Right lobe of liver (tissue), 6 donors: ENCODE data around the gene WDR49. TPM values are rescaled to one million over a fixed set of nuclear protein-coding genes. Genes with fewer than 3 reads are reported as not detected.

ENCODE experiments used
- ATAC-seq, 4 donors: fragments of 200-7000 bp; cut with Tn5 transposase; one replicate each; pipeline ENCODE4 v1.9.1; 2020; ENCODE audit warnings: mild to moderate bottlenecking in 4 of 4, moderate library complexity in 4 of 4
- DNase-seq, 3 donors: peaks; one replicate each; pipeline ENCODE4 v3.0.0-alpha.2; 2020
- H3K27ac ChIP-seq, 3 donors: fragments of 200-600 bp; one replicate each; pipeline ENCODE4 v1.8.0; 2022
- H3K27me3 ChIP-seq, 2 donors: fragments of 200-600 bp; one replicate each; pipeline ENCODE4 v1.8.0; 2022
- H3K36me3 ChIP-seq, 4 donors: fragments of 200-600 bp; sonication (generic) in 1 of 4; one replicate each; pipeline versions ENCODE4 v1.5.1 to v1.8.0; 2017 to 2022; ENCODE audit warnings: control low read depth in 1 of 4
- H3K4me1 ChIP-seq, 4 donors: fragments of 200-600 bp; sonication (generic) in 1 of 4; one replicate each; pipeline versions ENCODE4 v1.5.1 to v1.8.0; 2017 to 2022; ENCODE audit warnings: control low read depth in 1 of 4
- H3K4me3 ChIP-seq, 3 donors: fragments of 200-600 bp; one replicate each; pipeline ENCODE4 v1.8.0; 2022
- H3K9me3 ChIP-seq, 4 donors: fragments of 200-600 bp; sonication (generic) in 1 of 4; one replicate each; pipeline versions ENCODE4 v1.5.1 to v1.8.0; 2017 to 2022; ENCODE audit warnings: control low read depth in 1 of 4
- POLR2A ChIP-seq: fragments of 450-650 bp; IDR thresholded peaks from one replicate; pipeline ENCODE4 v1.6.1; 2017; ENCODE audit warnings: antibody characterized with exemption, mild to moderate bottlenecking
- WGBS: methylation state at CpG from one replicate; pipeline ENCODE4 v1.1.6; 2018; ENCODE audit warnings: low coverage, low lambda C conversion rate; ENCODE audit not compliant: insufficient coverage; ENCODE audit errors: missing lambda C conversion rate; 5-methylcytosine and 5-hydroxymethylcytosine counted together
- intact Hi-C, 2 donors: fragments of 100-400 bp; cut with DNase I; formaldehyde crosslinking; loops; one replicate each; pipeline versions ENCODE4 v1.11.2 to v1.14.1; 2022
- small RNA-seq, 2 experiments: library from RNA; depleted of rRNA; stranded (forward); fragments of <200 nt; gene quantifications; one replicate each; pipeline ENCODE3, GENCODE V24; 2016
- total RNA-seq, 6 experiments: library from RNA; depleted of rRNA in 2 of 6; stranded (reverse); fragments of >200 nt in 2 of 6; fragmentation: NEBNext Ultra II Directional in 3 of 6; extraction: Animal tissue kit (Norgen Biotek cat#: 25700) in 3 of 6; gene quantifications; one replicate each; pipeline versions ENCODE4 v1.1.0 to v1.2.4, GENCODE V29; 2016 to 2023
- donor health status: DM: no; HTN: yes; CAD: no.
- donor health status: DM: no; HTN: no; CAD: no.
- donor health status: DM: no; HTN: no; CAD: no.
- donor health status: DM: no; HTN: yes; CAD: no.
- donor health status: DM: no; HTN: yes; CAD: no.

Gene WDR49
- total RNA-seq, 6 experiments from 2014 or later: 0.16 TPM; not detected in 5

GRCh38 chr3:167437428-167438139 lies 216.2 kb downstream of the WDR49 start:
- H3K36me3 ChIP-seq: no peaks in the 10 kb centered on the region
- no peak for TF ChIP-seq POLR2A
- no peaks in the 10 kb centered on the region for H3K4me1 ChIP-seq
- no peaks in the 10 kb centered on the region for H3K9me3 ChIP-seq
- no peak for ATAC-seq
- no peak overlapping the region for H3K4me3 ChIP-seq
- intact Hi-C loops: no loop called here
- DNase-seq: no peak
- 49% methylated on average over 2 of the region's 2 CpGs for WGBS
- H3K27ac ChIP-seq: no peak overlapping the region
- H3K27me3 ChIP-seq: no peaks in the 10 kb centered on the region

Small RNA genes lying within 50 kb of the gene (small RNA-seq; reads per million reads assigned to genes)
- gene HMGN1P8: 0 reads per million in 2 experiments

Other genes starting within 250 kb of the WDR49 start
- gene SERPINI2, start 179.9 kb downstream of the WDR49 start, total RNA-seq: not detected
- gene PDCD10, start 81.0 kb upstream of the WDR49 start, total RNA-seq: 10 to 100 TPM; 12.9 to 39.1 (median 22.2) TPM
- 1 to 10 TPM in 2 of 6 experiments, under 1 TPM in 4; 0.40 to 3.0 (median 0.62) TPM for gene SERPINI1, start 81.8 kb upstream of the WDR49 start, total RNA-seq